ENCODE data around the gene GRB10.

The GRB10 gene

DNA sequence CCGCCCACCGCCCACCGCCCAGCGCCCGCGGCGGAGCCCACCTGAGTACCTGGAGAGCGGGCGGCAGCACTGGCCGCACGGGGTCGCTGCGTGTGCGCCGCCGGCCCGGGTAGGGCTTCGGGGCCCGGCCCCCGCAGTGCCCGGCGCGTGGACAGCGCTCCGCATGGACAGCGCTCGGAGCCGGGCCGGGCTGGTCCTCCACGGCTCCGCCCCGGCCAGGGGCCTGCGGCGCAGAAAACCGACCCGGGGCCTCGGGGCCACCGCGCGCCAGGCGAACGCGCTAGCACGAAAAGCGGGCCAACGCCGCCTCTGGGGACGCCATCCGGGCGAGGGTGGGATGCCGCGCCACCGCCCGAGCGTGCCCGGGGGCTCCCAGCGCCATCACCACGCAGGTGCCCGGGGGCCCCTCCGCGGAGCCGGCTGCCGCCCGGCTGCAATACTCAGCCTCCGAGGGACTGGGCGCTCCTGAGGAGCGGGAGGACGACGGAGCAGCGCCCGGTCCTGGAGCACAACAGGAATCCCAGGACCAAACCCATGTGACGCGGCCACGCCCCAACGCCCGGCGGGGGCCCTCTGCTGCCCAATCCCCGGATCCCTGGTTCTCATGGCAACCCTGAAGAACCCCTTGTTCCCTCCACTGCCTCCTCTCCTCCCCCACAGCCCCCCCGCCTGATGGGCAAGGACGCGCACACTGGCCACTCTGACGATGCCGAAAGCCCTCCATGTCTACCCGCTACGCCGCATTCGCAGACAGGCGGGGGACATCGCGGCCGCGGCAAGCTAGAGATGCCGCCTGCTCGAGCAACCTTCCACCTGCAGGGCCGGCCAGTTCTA lies at the start of gene GRB10:
GRB10 (minus strand) TSS at position 522 of the 834 bp plus-strand sequence. CDS start 50,574 bp downstream, outside the sequence.
- DNase-seq, result no peak

DNA sequence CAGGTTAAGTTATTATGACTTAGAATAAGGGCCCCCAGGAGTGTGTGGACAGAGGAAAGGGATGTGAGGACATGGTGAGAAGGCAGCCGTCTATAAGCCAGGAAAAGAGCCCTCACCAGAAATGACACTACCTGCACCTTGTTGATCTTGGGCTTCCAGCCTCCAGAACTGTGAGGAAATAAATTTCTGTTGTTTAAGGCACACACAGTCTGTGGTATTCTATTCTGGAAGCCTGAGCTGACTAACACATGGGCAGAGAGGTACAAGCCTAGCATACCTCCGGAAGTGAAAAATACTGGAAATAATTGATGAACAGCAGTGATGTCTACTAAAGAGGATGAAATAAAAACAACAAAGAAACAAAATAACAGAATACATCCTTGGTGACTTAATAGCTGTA lies 46.1 kb upstream of the GRB10 start:
- no peak for DNase-seq

GRCh38 chr7:50828116-50828515 lies 45.4 kb upstream of the GRB10 start:
- DNase-seq, result no peak

DNA sequence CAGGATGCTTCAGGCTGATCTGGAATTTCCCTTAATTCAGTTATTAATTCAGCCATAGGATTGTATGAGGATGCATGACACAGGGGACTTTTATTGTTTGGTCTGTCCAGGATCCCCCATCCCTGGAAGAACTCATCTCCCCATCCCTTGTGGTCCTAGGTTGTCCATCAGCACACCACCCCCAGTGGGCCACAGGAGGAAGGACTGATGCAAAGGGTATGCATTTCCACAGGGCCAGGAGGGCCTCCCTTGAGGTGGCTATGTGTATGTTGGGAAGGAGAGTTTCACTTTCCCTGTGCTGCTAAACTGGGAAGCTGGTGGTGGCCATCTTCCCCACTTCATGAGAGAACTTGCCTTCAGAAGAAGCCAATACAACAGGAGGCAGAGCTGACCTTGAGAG lies 44.6 kb upstream of the GRB10 start:
- no peak for DNase-seq

- no peak for DNase-seq
Observed at GRCh38 chr7:50826371-50827172, 43.9 kb upstream of the GRB10 start.

DNA sequence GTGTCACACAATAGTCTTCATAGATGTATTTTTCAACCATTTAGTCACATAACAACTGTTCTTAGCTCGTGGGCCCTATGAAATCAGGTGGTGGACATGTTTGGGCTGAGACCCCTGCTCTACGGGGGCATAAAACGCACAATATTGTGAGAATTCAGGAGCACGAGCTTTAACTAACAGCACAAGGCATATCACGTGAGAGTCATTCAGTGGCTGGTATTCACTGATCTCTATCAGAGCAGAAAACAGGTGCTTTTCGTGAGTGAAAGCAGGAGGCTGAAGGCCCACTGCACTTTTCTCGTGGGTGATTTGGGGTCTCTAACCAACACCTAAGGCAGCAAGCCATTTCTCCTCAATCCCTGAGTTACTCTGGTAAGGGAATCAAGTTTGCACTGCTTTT lies 42.8 kb upstream of the GRB10 start:
- DNase-seq, result no peak

DNA sequence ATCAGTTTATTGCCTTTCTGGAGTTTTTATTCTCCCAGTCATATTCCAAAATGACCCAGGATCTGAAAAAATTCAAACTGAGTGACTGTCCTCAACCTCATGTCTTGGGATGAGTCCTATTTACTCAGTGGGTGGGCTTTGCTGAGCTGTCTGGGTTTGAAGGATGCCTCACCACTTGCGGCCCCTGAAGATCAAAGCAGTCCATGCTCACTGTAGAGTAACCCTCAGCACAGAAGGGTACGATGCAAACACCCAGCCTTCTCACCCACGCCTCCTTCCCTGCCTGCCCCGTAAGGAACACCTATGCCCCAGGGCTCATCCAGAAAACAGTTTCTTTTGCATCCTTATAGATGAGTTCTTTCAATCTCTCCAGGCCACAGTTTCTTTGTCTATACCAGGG lies 42.2 kb upstream of the GRB10 start:
- no peak for DNase-seq

GRCh38 chr7:50822706-50823105 lies 40.0 kb upstream of the GRB10 start:
- DNase-seq, result no peak

- no peak for DNase-seq
Observed at GRCh38 chr7:50822110-50822509, 39.4 kb upstream of the GRB10 start.

GRCh38 chr7:50821457-50822008 lies 38.8 kb upstream of the GRB10 start:
- DNase-seq, result no peak

GRCh38 chr7:50818324-50818723 lies 35.6 kb upstream of the GRB10 start:
- DNase-seq, result no peak

DNA sequence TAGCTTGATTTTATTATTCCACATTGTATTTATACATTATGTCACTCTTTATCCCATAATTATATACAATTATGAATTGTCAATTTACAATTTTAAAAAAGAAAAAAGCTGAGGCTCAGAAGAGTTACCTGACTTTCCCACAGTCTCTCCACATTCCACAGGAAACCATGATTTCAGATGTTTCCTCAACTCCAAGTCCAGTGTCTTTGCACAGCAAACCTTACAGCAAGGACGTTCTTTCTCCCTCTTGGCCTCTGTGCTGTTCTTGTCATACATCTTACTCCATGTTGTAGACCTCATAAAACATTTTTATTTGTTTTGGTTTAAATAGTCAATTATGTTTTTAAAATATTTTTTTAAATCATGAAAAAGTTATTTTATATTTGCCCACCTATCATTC lies 34.9 kb upstream of the GRB10 start:
- DNase-seq, result no peak

DNA sequence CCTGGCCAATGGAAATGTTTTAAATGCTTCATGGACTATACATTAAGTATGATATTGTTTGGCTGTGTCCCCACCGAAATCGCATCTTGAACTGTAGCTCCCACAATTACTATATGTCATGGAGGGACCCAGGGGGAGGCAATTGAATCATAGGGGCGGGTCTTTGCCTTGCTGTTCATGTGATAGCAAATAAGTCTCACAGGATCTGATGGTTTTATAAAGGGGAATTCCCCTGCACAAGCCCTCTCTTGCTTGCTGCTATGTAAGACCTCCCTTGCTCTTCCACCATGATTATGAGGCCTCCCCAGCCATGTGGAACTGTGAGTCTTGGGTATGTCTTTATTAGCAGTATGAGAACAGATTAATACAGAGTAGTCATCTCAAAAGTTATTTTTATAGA lies 32.4 kb upstream of the GRB10 start:
- DNase-seq, result no peak

DNA sequence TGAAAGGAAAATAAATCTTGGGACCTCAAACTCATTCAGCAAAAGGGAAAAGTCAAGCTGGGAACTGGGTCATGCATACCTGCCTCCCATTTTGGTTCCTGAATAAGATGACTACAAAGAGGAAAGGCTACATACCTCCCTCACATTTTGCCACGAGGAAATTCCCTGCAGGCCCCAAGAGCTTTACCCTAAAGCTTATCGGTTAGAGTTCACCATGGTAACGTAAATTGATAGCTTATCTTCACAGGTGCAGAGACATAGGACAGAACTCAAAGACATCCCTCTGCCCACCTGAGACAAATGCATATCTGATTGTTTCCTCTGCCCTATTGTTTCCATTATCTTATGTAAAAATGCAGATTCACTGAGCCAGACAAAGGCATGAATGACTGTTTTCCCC lies 31.5 kb upstream of the GRB10 start:
- DNase-seq, result no peak

DNA sequence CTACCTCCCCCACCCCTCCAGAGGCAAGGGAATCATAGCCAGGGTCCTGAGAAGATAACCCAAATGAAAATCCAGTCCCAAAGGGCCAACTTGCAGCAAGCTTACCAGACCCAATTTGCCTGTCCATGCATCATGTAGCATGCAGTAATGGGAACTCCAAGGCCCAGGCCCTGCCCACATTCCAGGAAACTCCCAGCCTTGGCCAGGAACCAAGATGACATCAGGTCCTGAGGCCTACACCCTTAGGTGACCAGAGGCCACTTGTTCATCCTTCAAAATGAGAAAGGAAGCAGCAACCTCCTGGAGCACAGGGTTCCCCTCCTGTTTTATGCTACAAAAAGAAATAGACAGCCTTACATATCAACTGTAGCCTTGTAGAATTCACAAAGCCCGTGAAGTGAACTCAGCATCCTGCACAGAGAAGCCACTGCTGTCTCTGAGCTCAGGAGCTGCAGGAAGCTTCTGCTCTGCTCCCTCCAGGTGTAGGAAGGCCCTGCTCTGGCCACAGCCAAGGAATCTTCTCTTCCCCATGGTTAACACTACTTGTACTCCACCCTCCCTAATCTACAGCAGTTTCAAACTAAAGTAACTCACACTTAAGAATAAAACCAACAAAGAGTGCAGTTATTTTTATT lies 30.3 kb upstream of the GRB10 start:
- no peak for DNase-seq

DNA sequence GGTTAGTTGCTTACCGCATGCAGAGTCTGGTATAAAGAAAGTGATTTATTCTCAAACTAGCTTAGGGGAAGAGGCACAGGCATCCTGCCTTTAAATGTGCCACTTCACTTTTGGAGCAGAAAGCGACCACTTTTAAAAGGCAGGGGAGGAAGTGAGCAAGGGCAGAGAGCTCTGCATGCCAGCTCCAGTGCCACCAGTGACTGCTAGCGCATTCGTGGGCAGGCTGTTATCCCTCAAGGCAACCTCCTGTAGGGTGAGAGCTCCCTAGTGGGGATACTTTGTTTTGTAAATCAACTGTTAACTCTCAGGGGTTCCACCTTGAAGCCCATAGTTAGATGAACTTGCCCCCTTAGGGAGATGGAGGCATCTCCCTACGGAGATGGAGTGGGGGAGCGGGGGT lies 29.4 kb upstream of the GRB10 start:
- DNase-seq, result no peak

GRCh38 chr7:50808282-50808888 lies 25.7 kb upstream of the GRB10 start:
- no peak for DNase-seq

GRCh38 chr7:50807026-50807730 lies 24.5 kb upstream of the GRB10 start:
- no peak for DNase-seq

DNA sequence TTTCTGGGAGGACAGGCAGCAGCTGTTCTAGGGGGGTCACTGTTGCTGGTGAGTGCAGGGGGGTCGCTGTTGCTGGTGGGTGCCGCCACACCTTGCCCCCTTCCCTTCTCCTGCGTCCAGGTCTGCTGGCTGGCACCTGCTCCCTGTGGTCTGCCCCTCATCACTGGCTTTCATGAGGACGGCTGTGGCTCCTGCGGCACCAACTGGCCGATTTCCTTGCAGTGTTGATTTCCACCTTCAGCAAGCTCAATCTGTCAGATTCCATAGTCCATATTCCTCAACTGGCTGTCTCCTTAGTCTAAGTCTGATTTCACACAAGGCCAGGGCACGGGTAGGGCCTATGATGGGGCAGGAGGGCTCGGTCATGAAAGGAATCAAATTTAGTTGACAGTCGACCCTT lies 23.4 kb upstream of the GRB10 start:
- no peak for DNase-seq

GRCh38 chr7:50805447-50806125 lies 22.9 kb upstream of the GRB10 start:
- DNase-seq, result no peak
